Body of pancreas (tissue), 4 donors: ENCODE results near the gene FTMT.

ENCODE experiments used
- POLR2A ChIP-seq, 3 donors: fragments of 450-650 bp; IDR thresholded peaks; one replicate each; pipeline ENCODE4 v1.6.1; 2016; ENCODE audit warnings: antibody characterized with exemption in 3 of 3, mild to moderate bottlenecking in 2 of 3
- TF ChIP-seq, protein P1 (sequence below), 7 experiments: fragments of 450-650 bp in 4 of 7; fragments of 200-600 bp in 3 of 7; sonication (generic) in 3 of 7; IDR thresholded peaks; one replicate each; pipeline ENCODE4 v1.5.1; 2016 to 2019; ENCODE audit warnings: antibody characterized with exemption in 7 of 7

GRCh38 chr5:121870489-121870888 lies 18.8 kb downstream of the FTMT start:
- TF ChIP-seq, protein P1, sequence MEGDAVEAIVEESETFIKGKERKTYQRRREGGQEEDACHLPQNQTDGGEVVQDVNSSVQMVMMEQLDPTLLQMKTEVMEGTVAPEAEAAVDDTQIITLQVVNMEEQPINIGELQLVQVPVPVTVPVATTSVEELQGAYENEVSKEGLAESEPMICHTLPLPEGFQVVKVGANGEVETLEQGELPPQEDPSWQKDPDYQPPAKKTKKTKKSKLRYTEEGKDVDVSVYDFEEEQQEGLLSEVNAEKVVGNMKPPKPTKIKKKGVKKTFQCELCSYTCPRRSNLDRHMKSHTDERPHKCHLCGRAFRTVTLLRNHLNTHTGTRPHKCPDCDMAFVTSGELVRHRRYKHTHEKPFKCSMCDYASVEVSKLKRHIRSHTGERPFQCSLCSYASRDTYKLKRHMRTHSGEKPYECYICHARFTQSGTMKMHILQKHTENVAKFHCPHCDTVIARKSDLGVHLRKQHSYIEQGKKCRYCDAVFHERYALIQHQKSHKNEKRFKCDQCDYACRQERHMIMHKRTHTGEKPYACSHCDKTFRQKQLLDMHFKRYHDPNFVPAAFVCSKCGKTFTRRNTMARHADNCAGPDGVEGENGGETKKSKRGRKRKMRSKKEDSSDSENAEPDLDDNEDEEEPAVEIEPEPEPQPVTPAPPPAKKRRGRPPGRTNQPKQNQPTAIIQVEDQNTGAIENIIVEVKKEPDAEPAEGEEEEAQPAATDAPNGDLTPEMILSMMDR (IDR thresholded peaks at IDR 0.05): peak in 1 of 7 experiments; percentile 22
- no peak for TF ChIP-seq POLR2A (IDR thresholded peaks at IDR 0.05)
